Fibroblast of gingiva (primary cell): ENCODE results near the gene LARGE1.
"Not testable (repeated sequence)": the region's sequence is repeated elsewhere in the genome, so short reads cannot be mapped to it uniquely, and the experiment has no call there.

Source experiments
- DNase-seq: peaks from one replicate; pipeline ENCODE4 v3.0.0-alpha.2; 2011; ENCODE audit warnings: low read depth

LARGE1 gene

DNA sequence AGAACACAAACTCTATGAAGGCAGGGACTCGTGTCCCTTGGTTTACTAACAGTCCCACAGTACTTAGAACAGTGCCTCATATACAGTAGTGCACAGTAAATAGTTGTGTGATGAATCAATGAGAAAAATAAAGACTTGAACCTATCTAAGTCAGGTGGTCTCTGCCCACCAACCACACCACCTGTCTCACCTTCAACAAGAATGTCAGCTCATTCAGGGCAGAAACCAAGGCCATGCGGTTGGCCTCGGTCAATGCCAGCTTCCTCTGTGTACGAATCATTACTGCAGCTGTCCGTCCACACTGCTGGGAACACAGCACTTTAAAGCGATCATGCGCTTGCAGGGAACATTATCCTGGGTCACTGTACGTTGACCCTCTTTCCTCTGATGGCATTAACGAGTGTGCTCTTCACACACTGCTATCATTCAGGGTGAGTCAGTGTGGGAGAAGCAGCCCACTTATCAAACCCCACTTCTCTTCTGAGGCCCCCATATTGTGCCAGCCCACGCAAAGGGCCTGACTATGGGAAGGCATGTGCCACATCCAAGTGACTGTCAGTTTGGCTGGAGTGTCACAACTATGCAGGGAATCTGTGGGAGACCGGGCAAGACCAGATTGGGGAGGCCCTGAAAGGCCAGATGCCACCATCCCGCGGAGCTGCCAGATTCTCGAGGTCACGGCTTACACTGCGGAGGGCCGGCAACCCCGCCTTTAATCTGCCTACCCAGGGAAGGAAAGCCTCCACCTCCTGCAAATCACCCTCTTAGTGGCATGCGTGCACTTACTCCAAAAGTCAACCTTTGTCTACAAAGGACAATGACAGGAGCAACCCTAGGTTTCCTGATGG lies 36.1 kb downstream of the LARGE1 start:
- DNase-seq = no peak

DNA sequence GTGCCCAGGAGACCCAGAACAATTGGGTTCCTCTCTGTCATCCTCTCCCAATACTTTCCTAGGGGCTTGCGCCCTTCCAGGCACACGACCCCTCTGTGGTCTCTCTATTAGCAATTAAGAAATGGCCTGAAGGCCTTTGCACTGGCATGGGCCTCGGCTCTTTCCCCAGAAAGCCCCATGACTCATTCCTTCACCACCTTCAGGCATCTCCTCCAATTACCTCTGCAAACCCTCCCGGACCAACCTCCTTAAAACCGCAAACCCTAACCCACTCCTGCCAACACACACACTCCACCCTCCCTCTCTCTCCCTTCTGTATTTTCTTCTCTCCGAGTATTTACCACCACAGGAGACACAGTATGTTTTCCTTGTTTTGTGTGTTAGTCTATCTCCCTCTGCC lies 36.7 kb downstream of the LARGE1 start:
- no peak for DNase-seq

DNA sequence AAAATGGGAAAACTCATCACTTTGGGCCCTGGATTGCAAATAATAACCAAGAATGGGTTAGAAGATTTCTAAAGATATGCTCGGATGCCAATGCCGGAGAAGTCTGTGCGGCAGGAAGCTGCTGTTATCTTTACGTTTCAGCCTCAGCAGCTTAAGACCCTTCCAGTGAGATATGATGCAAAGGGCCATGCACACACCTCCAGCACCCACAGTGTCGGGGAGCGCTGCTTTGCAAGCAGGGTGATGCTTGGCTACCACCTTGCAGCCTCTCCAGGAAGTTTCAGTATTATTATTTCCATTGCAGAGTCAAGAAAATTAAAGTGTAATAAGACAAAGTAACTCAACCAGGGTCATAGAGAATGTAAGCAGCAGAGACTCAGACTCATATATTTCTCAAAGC lies 37.3 kb downstream of the LARGE1 start:
- DNase-seq = no peak

DNA sequence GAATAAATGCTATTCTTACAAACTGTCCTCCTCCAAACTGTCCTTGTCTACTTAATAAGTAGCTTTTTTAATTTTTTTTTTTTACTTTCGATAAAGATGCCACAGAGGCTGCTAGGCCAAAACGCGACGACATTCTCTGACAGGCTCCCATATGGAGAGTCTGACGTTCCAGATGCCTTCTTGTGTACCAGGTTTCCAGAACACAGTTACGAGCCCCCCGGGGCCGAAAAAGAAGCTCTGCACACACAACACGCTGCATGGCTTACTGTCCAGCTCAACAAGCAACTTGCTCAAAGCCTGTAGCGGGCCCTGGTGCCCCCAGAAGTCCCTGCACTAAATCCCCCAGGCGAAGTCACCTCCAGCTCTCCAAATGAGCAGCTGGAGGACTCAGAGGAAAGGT lies 39.3 kb downstream of the LARGE1 start:
- DNase-seq = no peak

DNA sequence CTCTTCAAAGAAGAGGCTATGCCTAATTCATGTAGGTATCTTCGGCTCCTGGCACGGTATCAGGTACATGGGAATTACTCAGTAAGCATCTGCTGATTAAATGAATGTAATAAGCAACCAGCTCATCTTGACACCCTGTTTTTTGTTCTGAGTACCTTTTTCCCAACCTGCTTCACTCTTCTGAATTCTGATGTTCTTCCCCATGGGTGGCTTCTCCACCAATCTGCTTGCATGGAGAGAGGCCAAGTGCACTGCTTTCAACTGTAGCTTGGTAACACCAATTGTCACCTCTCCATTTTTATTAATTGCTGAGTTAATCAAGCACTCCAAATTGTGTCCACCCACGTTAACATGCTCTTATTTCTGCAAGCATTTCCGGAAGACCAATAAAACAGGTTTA lies 40.5 kb downstream of the LARGE1 start:
- no peak for DNase-seq

DNA sequence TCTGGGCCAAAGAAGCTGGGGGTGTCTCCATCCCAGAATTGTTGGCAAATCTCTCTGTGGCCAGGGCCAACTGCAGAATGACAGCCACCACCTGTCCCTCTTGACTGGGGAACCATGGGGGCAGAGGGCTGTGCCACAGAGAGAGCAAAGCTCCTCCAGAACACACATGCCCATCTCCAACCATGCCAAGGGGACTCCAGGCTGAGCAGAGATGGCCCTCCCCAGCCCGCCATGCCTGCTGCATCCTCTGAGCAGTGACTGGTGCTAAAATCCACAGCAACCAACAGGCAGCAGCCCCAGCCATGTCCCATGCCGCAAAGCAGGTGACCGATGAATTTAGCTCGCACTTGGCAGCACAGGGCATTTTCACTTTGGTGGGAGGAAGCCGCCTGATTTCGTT lies 45.0 kb downstream of the LARGE1 start:
- no peak for DNase-seq

DNA sequence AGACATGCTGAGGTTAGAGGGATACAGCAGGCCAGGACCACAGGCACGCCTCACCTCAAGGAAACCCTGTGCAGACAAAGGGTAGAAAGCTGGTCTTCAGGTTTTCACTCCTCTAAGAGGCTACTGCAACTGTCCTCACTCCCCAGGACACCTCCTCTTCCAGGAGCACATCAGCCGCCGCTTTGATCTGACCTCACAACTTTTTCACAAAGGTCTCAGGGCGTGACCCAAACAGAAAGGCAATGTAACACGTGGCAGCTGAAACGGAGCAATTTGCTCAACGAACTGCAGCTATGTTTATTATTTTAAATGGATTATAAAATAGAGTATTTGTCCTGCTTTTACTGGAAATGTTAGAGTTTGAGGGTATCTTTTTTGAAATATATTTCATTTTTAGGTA lies 46.1 kb downstream of the LARGE1 start:
- no peak for DNase-seq

DNA sequence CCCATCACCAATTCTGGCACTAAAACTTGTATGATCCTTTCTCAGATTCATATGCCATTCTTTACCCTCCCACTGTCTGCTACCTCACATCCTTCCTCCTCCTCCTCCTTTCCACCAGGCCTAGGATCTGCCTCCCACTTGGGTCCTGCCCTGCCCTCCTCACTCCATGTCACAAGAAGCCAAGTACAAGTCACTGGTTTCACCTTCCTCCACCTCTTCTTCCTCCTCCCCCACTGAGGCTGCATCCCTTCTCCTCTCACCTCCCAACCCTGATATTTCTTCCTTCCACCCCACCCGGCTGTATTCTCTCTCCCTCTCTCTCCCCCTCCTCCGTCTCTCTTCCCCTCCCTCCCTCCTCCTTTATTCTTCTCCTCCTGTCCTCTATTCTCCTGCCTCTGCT lies 46.6 kb downstream of the LARGE1 start:
- no peak for DNase-seq

DNA sequence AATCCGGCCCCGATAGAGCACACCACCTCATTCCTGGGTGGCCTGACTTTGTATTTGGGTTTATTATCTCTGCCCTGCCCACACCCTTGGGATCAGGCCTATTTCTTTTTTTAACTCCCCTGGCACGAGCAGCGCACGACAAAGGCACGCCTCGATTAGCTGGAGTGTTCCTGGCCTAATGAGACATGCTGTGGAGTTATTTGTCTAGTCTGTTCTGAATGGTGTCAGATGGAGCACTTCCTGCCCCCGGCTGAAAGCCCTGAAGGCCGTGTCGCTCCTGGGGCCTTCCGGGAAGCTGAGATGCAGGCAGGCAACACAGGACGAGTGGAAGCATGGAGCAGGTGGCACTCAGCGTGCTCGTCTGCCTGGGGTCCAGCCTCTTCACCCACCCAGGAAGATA lies 47.1 kb downstream of the LARGE1 start:
- no peak for DNase-seq

DNA sequence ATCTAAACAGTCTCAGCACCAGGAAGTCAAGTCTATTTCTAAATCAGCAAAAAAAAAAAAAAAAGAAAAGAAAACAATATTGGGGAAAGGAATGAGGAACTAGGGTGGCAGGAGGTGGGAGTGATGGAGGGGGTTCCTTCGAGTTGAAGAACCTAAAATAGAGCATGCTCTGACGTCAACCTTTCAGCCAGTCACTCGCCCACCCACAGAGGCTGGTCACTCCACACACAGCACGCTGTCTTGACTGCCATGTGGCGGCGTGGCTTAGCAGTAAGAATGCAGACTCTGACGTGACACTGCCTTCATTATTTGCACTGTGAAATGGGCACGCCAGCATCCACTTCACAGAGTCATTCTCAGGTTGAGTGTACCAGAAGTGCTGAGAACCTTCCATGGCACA lies 48.3 kb downstream of the LARGE1 start:
- DNase-seq = no peak

DNA sequence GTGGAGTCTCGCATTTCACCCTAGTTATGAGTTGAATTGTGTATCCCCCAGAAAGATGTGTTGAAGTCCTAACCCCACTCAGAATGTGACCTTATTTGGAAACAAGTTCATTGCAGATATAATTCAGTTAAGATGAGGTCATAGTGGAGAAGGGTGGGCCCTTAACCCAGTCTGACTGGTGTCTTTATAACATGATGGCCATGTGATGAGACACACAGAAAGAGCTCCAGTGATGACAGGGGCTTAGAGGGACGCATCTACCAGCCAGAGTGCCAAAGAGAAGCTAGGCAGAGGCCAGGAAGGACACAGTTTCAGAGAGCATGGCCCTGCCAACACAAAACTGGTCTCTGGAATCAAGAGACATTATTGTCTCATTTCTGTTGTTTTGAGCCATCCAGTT lies 50.3 kb downstream of the LARGE1 start:
- no peak for DNase-seq

DNA sequence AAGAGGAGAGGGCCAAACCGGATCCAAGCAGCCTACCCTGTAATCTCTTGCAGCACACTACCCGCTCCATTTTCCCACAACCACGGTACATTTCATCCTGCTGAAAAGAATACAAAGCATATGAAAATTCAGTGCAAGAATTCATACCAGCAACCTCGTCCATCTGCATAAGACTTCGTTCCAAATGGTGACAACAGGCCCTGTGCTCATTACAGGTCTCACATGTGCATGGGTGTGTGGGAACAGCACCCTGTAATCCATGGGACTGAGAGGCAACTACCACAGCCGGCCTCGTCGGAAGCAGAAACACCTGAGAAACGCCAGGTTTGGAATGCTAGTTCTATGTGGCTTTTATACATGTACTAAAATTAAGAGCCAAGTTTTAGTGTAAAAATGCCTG lies 52.3 kb downstream of the LARGE1 start:
- DNase-seq = no peak

DNA sequence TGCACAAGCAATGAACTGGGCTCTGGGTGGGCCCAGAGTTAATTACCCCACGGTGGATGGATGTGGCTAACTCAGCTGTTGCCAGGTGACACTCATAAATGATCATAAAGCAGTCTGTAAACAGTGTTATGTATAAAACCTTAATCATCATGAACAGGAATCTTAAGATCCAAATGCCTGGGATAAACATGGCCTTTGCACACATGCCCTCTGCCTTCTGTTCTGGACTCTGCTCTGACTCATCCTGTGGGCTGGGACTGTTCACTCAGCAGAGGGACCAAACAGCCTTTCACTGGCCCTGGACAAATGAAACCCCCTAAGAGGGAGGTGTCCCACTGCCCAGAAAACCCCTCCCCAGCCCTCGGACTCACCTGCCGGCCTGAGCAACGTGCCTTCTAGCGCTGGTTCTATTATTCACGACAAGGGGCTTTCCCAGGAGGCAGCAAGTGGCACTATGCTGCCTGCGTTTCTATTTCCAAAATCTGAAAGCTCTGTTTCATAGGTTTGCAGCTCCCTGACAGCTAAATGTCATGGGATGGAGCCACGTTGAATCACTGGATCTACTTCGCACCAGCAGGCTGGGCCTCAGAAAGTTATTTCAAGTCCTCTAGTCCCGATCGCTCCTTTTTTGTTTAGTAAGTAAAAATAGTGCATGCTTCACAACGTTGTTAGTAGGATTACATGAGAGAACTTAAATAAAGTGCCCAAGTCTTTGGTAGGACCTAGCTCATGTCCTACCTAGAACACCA lies 53.0 kb downstream of the LARGE1 start:
- no peak for DNase-seq

DNA sequence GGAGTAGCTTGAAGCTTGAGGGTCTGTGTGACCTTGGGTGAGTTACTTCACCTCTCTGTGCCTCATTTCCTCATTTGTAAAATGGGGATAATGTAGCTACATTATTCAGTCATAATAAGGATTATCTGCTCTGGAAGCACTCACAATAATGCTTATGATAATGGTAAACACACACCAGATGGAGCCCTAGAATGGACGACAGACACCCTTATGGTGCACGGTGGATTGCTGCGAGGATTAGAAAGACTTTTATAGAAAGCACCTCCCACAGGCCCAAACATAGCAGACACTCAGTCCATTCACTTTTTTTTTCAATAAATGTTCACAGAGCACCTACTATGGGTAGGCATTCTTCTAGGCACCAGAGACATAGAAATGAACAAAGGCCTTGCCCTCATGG lies 53.8 kb downstream of the LARGE1 start:
- DNase-seq = no peak

DNA sequence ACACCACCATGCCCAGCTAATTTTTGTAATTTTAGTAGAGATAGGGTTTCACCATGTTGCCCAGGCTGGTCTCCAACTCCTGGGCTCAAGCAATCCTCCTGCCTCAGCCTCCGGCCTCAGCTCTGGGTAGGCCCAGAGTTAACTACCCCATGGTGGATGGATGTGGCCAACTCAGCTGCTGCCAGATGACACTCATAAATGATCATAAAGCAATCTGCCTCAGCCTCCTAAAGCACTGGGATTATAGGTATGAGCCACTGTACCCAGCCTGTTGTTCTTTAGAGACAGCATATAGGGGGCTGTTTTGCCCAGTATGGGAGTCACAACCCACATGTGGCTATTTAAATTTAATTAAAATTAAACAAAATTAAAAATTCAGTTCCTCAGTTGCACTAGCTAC lies 54.3 kb downstream of the LARGE1 start:
- no peak for DNase-seq

DNA sequence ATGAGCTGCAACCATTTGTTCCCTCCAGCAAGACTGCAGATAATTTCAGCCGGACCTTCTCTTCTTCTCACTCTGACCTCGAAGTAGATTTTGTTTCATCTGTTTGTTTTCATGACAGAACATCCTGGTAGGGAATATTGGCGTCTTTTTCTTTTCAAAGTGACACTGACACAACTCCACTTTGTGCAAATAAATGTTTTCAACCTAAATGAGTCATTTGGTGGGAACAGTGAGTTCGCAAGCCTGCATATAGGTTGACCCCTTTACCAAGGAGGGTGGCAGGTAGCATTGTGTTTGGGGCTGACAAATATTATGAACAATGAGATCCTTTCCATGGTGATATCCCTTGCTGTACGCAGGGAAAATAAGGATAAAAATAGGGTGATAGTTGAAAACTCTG lies 55.0 kb downstream of the LARGE1 start:
- DNase-seq = no peak

DNA sequence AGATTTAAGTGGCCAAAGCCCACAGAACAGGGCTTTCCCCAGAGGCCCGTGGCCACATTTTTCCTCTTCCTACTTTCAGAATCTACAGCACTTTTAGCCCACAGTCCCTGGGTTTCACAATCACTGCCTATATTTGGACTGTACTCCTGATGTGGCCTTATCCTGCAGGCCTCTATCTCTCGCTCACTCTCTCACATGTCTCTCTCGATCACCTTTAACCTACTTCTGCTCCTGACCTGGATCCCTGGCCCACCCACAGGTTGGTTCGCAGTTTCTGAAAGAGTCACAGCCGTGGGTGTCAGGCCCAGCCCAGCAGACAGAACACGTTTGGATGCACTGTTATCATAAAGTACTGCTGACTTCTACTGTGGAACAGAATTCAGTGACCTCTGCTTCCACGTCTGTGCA lies 55.5 kb downstream of the LARGE1 start:
- no peak for DNase-seq

DNA sequence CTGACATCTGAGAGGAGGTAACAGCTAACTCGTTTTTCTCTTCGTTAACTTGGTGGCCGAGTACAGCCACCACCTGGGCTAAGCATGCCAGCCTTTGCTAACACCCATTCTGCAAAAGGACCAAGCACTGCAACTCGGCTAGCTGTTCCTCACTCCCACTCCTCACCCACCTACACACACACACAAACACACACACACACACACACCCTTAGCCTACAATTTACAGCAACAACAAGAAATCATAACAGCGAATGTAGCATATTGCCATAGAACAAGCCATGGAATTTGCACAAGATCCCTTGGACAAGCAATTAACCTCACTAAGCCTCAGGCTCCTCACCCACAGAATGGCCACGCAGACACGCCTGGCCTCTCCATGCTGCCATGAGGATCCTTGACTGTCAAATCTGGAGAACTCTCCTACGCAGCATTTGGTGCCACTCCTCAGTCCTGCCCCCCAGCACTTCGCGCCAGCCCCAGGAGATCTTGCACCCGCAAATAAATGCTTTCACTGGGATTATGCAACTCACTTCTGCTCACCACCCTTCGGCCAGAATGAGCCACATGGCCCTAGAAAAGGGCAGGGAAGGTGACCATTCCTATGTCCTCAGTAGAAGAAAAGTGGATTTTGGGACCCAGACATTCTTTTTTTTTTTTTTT lies 58.9 kb downstream of the LARGE1 start:
- no peak for DNase-seq

DNA sequence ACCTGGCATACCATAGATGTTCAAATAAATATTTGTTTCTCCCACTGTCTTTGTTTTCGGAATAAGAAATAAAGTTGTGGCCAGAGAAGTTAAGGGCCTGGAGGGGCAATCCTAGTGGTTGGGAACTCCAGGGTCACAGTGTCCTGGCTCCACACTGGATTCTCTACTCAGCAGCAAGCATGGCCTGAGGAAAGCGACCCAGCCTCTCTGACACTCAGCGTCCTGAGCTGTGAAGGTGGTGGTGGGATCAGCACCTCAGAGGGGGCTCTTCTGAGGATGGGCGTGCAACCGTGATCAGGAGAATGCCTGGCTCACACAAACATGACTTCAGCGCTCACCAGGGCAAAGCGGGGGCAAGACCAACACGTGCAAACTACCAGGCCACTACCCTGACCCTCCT lies 59.9 kb downstream of the LARGE1 start:
- DNase-seq = no peak

DNA sequence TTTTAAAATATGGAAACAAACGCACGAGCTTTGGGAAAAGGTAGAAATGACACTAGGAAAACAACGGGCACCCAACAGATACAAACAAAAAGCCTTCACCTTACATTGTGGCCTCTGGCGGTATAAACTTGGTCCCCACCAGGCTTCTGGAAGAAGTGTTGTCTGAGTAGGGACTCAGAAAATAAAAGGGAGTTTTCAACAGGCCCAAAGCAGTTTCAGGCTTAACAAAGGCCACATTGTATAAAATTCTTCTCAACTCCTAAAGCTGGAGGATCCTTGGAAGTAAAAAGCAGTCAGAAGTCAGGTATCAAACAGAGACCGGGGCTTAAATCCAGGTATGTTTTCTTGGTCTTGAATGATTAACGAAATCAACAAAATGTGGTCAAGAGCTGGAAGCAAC lies 61.0 kb downstream of the LARGE1 start:
- no peak for DNase-seq

DNA sequence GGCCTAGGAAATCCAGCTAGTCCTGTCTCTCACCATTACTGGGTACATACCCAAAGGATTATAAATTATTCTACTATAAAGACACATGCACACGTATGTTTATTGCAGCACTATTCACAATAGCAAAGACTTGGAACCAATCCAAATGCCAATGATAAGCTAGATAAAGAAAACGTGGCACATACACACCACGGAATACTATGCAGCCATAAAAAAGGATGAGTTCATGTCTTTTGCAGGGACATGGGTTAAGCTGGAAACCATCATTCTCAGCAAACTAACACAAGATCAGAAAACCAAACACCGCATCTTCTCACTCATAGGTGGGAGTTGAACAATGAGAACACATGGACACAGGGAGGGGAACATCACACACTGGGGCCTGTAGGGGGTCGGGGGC lies 61.6 kb downstream of the LARGE1 start:
- not testable (repeated sequence) for DNase-seq

DNA sequence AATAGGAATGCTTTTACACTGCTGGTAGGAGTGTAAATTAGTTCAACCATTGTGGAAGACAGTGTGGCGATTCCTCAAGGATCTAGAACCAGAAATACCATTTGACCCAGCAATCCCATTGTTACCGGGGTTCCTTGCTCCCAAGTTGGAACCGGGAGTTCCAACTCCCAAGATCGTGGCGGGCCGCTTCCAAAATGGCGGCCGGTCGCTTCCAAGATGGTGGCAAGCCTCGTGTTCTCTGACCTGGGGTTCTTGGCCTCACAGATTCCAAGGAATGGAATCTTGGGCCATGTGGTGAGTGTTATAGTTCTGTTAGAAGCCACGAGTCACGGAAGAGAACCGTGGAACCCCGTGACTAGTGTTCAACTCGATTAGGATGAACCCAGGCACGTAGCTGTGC lies 62.5 kb downstream of the LARGE1 start:
- DNase-seq = not testable (repeated sequence)

DNA sequence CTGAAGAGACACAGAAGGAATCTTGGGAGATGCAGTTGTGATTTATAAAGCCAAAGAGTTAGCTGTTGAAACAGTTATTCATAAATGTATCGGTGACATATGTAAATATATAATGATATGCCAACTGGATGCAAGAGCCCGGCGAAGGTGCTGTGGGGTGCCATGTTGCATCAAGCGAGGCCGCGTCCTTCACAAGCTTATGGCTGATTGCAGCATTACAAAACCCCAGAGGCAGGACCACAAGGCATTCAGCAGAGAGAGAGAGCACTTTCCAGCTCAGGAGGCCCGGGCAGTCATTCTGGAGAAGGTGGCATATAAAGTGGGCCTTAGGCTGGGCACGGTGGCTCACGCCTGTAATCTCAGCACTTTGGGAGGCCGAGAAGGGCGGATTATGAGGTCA lies 65.6 kb downstream of the LARGE1 start:
- DNase-seq = no peak
